KMS-11 (cell line): ENCODE results near the gene CPED1.

Source experiments
- H2AFZ ChIP-seq: fragments of 200-600 bp; sonication (generic); 2 replicates; pipeline ENCODE4 v1.6.1; 2016; ENCODE audit warnings: antibody characterized with exemption, mixed run types, low read depth
- H3K27ac ChIP-seq: fragments of 200-600 bp; sonication (generic); 2 replicates; pipeline ENCODE4 v1.6.1; 2016; ENCODE audit warnings: mild to moderate bottlenecking, mixed run types
- H3K27me3 ChIP-seq: fragments of 200-600 bp; sonication (generic); 2 replicates; pipeline ENCODE4 v1.6.1; 2017; ENCODE audit warnings: mild to moderate bottlenecking, low read depth, mixed run types, moderate library complexity; ENCODE audit not compliant: insufficient read depth
- H3K36me3 ChIP-seq: fragments of 200-600 bp; sonication (generic); 2 replicates; pipeline ENCODE4 v1.6.1; 2017; ENCODE audit warnings: mild to moderate bottlenecking, mixed run types; ENCODE audit not compliant: insufficient read depth
- H3K4me1 ChIP-seq: fragments of 200-600 bp; sonication (generic); 2 replicates; pipeline ENCODE4 v1.6.1; 2016; ENCODE audit warnings: mild to moderate bottlenecking, low read depth, mixed run types; ENCODE audit not compliant: poor library complexity, severe bottlenecking
- H3K4me2 ChIP-seq: fragments of 200-600 bp; sonication (generic); 2 replicates; pipeline ENCODE4 v1.7.0; 2016; ENCODE audit warnings: mild to moderate bottlenecking, mixed run types
- H3K4me3 ChIP-seq: fragments of 200-600 bp; sonication (generic); IDR thresholded peaks from 2 replicates; pipeline ENCODE4 v1.6.1; 2017; ENCODE audit warnings: low read depth, low read length, mixed read lengths; ENCODE audit not compliant: insufficient read depth
- H3K79me2 ChIP-seq: fragments of 200-600 bp; sonication (generic); 2 replicates; pipeline ENCODE4 v1.6.1; 2016; ENCODE audit warnings: low read depth, mixed run types; ENCODE audit not compliant: insufficient read depth
- H3K9ac ChIP-seq: fragments of 200-600 bp; sonication (generic); 2 replicates; pipeline ENCODE4 v1.6.1; 2016; ENCODE audit warnings: mild to moderate bottlenecking, mixed run types
- H4K20me1 ChIP-seq: fragments of 200-600 bp; sonication (generic); 2 replicates; pipeline ENCODE4 v1.6.1; 2016; ENCODE audit warnings: mild to moderate bottlenecking, mixed run types; ENCODE audit not compliant: insufficient read depth
- TF ChIP-seq, protein P1 (sequence below): fragments of 200-600 bp; sonication (generic); conservative IDR thresholded peaks from 2 replicates; pipeline ENCODE4 v1.6.1; 2017; ENCODE audit warnings: low read depth, mild to moderate bottlenecking, antibody characterized with exemption, low read length, moderate library complexity, mixed read lengths

CPED1 gene

DNA sequence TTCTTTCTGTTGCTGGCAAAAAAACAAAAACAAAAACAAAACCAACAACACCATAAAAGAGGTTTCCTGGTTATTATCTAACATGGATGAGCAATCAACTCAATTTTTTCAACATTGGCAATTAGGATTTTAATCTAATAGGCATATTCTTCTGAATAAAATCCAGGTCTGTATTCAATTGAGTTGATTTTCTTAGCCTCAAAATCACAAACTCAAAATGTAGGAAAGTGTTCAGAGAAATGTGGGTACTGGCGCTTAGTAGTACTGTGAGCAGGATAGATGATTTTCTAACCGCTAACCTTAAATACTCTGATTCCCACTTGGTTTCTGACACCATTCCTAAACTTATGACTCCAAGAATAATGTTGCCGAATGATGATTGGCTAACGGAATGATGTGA lies 345.9 kb downstream of the CPED1 start:
- Histone ChIP-seq H3K36me3 (no peaks in the 10 kb centered on the region), H3K9ac (no peak overlapping the region), H3K4me3 (no peak overlapping the region), H3K27me3 (no peaks in the 10 kb centered on the region), H3K27ac (no peak overlapping the region), H4K20me1 (no peaks in the 10 kb centered on the region), H2AFZ (no peak overlapping the region), H3K4me2 (no peak overlapping the region), H3K4me1 (no peaks in the 10 kb centered on the region), H3K79me2 (no peaks in the 10 kb centered on the region)
- TF ChIP-seq, protein P1, sequence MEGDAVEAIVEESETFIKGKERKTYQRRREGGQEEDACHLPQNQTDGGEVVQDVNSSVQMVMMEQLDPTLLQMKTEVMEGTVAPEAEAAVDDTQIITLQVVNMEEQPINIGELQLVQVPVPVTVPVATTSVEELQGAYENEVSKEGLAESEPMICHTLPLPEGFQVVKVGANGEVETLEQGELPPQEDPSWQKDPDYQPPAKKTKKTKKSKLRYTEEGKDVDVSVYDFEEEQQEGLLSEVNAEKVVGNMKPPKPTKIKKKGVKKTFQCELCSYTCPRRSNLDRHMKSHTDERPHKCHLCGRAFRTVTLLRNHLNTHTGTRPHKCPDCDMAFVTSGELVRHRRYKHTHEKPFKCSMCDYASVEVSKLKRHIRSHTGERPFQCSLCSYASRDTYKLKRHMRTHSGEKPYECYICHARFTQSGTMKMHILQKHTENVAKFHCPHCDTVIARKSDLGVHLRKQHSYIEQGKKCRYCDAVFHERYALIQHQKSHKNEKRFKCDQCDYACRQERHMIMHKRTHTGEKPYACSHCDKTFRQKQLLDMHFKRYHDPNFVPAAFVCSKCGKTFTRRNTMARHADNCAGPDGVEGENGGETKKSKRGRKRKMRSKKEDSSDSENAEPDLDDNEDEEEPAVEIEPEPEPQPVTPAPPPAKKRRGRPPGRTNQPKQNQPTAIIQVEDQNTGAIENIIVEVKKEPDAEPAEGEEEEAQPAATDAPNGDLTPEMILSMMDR = no peak

DNA sequence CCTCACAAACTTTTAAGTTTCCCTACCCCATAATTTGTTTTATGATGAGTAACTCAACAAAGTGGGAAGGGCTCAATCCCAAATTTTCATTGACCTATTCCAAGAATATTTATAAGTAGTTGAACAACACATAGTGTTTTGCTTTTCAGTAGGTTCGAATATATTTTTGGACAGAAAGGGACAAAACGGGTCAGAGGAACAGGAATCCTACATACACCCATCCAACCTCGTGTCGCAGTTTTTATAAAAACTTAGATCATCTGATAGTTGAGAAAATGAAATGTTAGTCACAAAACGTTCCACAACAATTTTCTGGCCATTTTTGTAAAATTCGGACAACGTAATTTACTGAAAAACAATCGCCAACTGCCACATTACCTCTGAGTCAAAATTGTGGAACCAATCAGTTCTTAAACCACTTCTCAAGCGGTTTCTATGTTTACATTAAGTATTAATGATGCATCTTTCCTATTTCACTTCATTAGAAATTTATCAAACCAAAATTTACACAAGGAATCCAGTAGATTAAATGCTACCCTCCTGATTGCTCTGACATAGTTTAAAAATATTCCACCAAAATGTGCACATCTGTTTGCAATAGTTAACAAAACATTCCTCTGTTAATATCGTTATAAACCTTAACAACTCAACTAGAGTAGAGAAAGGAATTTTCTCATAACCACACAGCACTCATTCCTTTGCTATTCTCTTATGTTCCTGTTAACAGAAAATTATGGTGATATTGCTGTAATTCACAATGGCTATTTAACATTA lies 346.6 kb downstream of the CPED1 start:
- Histone ChIP-seq H3K4me2 (no peak overlapping the region), H3K79me2 (no peaks in the 10 kb centered on the region), H4K20me1 (no peaks in the 10 kb centered on the region), H3K9ac (no peak overlapping the region), H3K4me1 (no peaks in the 10 kb centered on the region), H3K4me3 (no peak overlapping the region), H2AFZ (no peak overlapping the region), H3K27me3 (no peaks in the 10 kb centered on the region), H3K27ac (no peak overlapping the region), H3K36me3 (no peaks in the 10 kb centered on the region)
- TF ChIP-seq, protein P1 = no peak

DNA sequence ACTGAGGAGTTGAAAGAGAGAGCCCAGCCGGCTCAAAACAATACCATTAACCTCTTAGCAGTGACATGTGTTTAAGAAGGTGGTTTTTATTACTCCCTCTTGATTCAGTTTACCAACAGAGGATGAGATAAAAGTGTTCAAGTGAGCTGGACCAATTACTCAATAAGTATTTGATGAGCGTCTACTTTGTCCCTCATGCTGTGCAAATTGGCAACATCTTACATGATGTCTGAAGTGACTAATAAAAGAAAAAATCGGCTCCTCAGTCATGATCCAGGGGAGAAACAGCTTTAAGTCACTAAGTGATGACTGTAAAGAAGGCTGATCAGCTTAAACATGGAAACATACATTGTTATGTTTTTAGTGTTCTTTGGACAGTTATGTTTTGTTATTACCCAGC lies 348.1 kb downstream of the CPED1 start:
- H3K27me3 ChIP-seq = no peaks in the 10 kb centered on the region
- no peak overlapping the region for H3K9ac ChIP-seq
- no peaks in the 10 kb centered on the region for H3K36me3 ChIP-seq
- no peaks in the 10 kb centered on the region for H4K20me1 ChIP-seq
- H2AFZ ChIP-seq = no peak overlapping the region
- H3K79me2 ChIP-seq = no peaks in the 10 kb centered on the region
- H3K4me3 ChIP-seq = no peak overlapping the region
- no peak overlapping the region for H3K27ac ChIP-seq
- H3K4me2 ChIP-seq = no peak overlapping the region
- TF ChIP-seq, protein P1 = no peak
- no peaks in the 10 kb centered on the region for H3K4me1 ChIP-seq

DNA sequence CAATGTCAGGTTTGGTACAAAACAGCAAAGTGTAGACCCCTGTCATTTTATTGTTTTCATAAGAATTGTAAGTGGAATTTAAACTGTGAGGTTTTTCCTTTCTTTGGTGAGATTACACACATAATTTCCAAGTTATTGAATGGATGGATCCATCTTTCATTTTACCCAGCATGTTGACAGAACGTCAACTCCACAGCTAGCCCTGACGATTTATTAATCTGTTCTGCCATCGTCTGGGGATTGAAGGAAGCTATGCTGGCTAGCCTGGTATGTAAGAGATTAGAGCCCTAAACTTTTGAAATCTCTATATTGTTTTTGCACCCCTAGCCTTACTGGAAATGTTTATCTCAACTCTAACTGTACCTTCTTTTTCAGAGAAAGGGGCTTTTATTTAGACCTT lies 348.9 kb downstream of the CPED1 start:
- H3K27ac ChIP-seq = no peak overlapping the region
- TF ChIP-seq, protein P1 = no peak
- H3K4me3 ChIP-seq = no peak overlapping the region
- no peaks in the 10 kb centered on the region for H3K27me3 ChIP-seq
- H2AFZ ChIP-seq = no peak overlapping the region
- no peak overlapping the region for H3K4me2 ChIP-seq
- H3K9ac ChIP-seq = no peak overlapping the region
- no peaks in the 10 kb centered on the region for H3K36me3 ChIP-seq
- H3K4me1 ChIP-seq = no peaks in the 10 kb centered on the region
- no peaks in the 10 kb centered on the region for H3K79me2 ChIP-seq
- H4K20me1 ChIP-seq = no peaks in the 10 kb centered on the region
